ENCODE results near the gene MCM10. TPM values are rescaled to one million over a fixed set of nuclear protein-coding genes. Genes with fewer than 3 reads are reported as not detected.

The MCM10 gene
- total RNA-seq, 1 experiment from 2014 or later = 43.1 TPM

- H3K79me2 ChIP-seq (ENCODE audit: insufficient read depth, low read length) = no peaks in the 10 kb centered on the region
- no peaks in the 10 kb centered on the region for H4K20me1 ChIP-seq (ENCODE audit: insufficient read depth)
- CTCF ChIA-PET = no interaction called here
- ATAC-seq = no peak
- no peak overlapping the region for H3K4me2 ChIP-seq (ENCODE audit: low read length)
- DNase-seq (ENCODE audit: low read depth, low spot score) = no peak
- H3K4me3 ChIP-seq (replicated peaks in 1 of 2; ENCODE audit: low read depth in 1 of 2, low read length in 2 of 2) = no peak overlapping the region
- intact Hi-C loops (cut with micrococcal nuclease) = no loop called here
- no peaks in the 10 kb centered on the region for H3K9me2 ChIP-seq (ENCODE audit: insufficient read depth)
- no peak overlapping the region for H3K9ac ChIP-seq (ENCODE audit: low read length)
- no peak overlapping the region for H2AFZ ChIP-seq (ENCODE audit: low read depth, low read length, poor library complexity, severe bottlenecking)
- no peaks in the 10 kb centered on the region for H3K9me3 ChIP-seq (ENCODE audit: control insufficient read depth in 1 of 2, insufficient read depth in 1 of 2, low read depth in 1 of 2, low read length in 2 of 2)
- no peak overlapping the region for H3K27ac ChIP-seq (ENCODE audit: low read depth, low read length)
- RAD21 ChIA-PET (ENCODE audit: low non-redundant PET in 1 of 2, low total read pairs in 2 of 2, uncharacterized antibody in 2 of 2, unreplicated experiment in 2 of 2) = no interaction called here
- BruUV-seq (replicated peaks) = no TSS peak
- POLR2A ChIA-PET = no interaction called here
- no peaks in the 10 kb centered on the region for H3K4me1 ChIP-seq (ENCODE audit: control insufficient read depth in 1 of 2, insufficient read depth in 2 of 2, low read length in 2 of 2)
- H3K36me3 ChIP-seq (ENCODE audit: control insufficient read depth in 1 of 2, insufficient read depth in 2 of 2, low read length in 2 of 2) = no peaks in the 10 kb centered on the region
- H3K27me3 ChIP-seq (ENCODE audit: insufficient read depth, low read length) = no peaks in the 10 kb centered on the region
- no peak for TF ChIP-seq MAX (IDR thresholded peaks at IDR 0.05)
- no peak for TF ChIP-seq SRF (IDR thresholded peaks at IDR 0.05; ENCODE audit: low read depth)
- no peak for TF ChIP-seq ZBTB33 (IDR thresholded peaks at IDR 0.05; ENCODE audit: extremely low read depth, insufficient replicate concordance, low read length)
- no peak for TF ChIP-seq SP1 (IDR thresholded peaks at IDR 0.05; ENCODE audit: low read depth)
- TF ChIP-seq EZH2 (IDR thresholded peaks at IDR 0.05) = no peak
- TF ChIP-seq ELF1 (IDR thresholded peaks at IDR 0.05; ENCODE audit: borderline replicate concordance, low read depth) = no peak
- TF ChIP-seq CEBPB (IDR thresholded peaks at IDR 0.05; ENCODE audit: low read depth) = no peak
- TF ChIP-seq YY1 (IDR thresholded peaks at IDR 0.05; ENCODE audit: extremely low read depth, insufficient replicate concordance, low read depth, low read length) = no peak
These were observed 86.4 kb downstream of the MCM10 start for GRCh38 chr10:13247784-13248183.

- ChIA-PET RAD21 (ENCODE audit: low non-redundant PET in 1 of 2, low total read pairs in 2 of 2, uncharacterized antibody in 2 of 2, unreplicated experiment in 2 of 2) (no interaction called here), CTCF (no interaction called here), POLR2A (no interaction called here)
- H3K9me2 ChIP-seq (ENCODE audit: insufficient read depth) = no peaks in the 10 kb centered on the region
- H3K4me2 ChIP-seq (ENCODE audit: low read length) = no peak overlapping the region
- DNase-seq (ENCODE audit: low read depth, low spot score) = no peak
- H4K20me1 ChIP-seq (ENCODE audit: insufficient read depth) = no peaks in the 10 kb centered on the region
- no peaks in the 10 kb centered on the region for H3K36me3 ChIP-seq (ENCODE audit: control insufficient read depth in 1 of 2, insufficient read depth in 2 of 2, low read length in 2 of 2)
- no peak overlapping the region for H3K27ac ChIP-seq (ENCODE audit: low read depth, low read length)
- no peak overlapping the region for H3K4me3 ChIP-seq (replicated peaks in 1 of 2; ENCODE audit: low read depth in 1 of 2, low read length in 2 of 2)
- intact Hi-C loops (cut with micrococcal nuclease) = no loop called here
- no peaks in the 10 kb centered on the region for H3K27me3 ChIP-seq (ENCODE audit: insufficient read depth, low read length)
- H2AFZ ChIP-seq (ENCODE audit: low read depth, low read length, poor library complexity, severe bottlenecking) = no peak overlapping the region
- H3K9ac ChIP-seq (ENCODE audit: low read length) = no peak overlapping the region
- no peaks in the 10 kb centered on the region for H3K79me2 ChIP-seq (ENCODE audit: insufficient read depth, low read length)
- H3K9me3 ChIP-seq (ENCODE audit: control insufficient read depth in 1 of 2, insufficient read depth in 1 of 2, low read depth in 1 of 2, low read length in 2 of 2) = no peaks in the 10 kb centered on the region
- no peaks in the 10 kb centered on the region for H3K4me1 ChIP-seq (ENCODE audit: control insufficient read depth in 1 of 2, insufficient read depth in 2 of 2, low read length in 2 of 2)
- BruUV-seq (replicated peaks) = no TSS peak
- ATAC-seq = no peak
- TF ChIP-seq FOSL1 (IDR thresholded peaks at IDR 0.05; ENCODE audit: low read depth) (no peak), ATF3 (IDR thresholded peaks at IDR 0.05) (no peak), ZNF274 (IDR thresholded peaks at IDR 0.05; ENCODE audit: low read depth, low read length) (no peak), EGR1 (IDR thresholded peaks at IDR 0.05; ENCODE audit: low read depth) (no peak), POLR2A (IDR thresholded peaks at IDR 0.05; ENCODE audit: borderline replicate concordance, extremely low read depth, insufficient read depth, insufficient read length) (no peak), RAD21 (IDR thresholded peaks at IDR 0.05; ENCODE audit: low read depth) (no peak), JUND (IDR thresholded peaks at IDR 0.05) (no peak), MAX (IDR thresholded peaks at IDR 0.05) (no peak), SIN3A (IDR thresholded peaks at IDR 0.05; ENCODE audit: low read depth) (no peak), POLR2AphosphoS5 (IDR thresholded peaks at IDR 0.05; ENCODE audit: low read depth, low read length) (no peak), REST (IDR thresholded peaks at IDR 0.05; ENCODE audit: low read depth) (no peak)
These were observed 92.4 kb downstream of the MCM10 start for GRCh38 chr10:13253726-13254125.

All from HCT116 (cell line).